ENCODE data around the gene CMTM8. TPM values are rescaled to one million over a fixed set of nuclear protein-coding genes. Genes with fewer than 3 reads are reported as not detected.

The CMTM8 gene
- polyA plus RNA-seq, 2 of the 4 experiments (the other 2 are of a cell fraction), result 8.4 to 15.6 TPM

GRCh38 chr3:32321095-32321790, 82.8 kb downstream of the CMTM8 start:
- DNase-seq (ENCODE audit: low read depth in 1 of 2, low spot score in 1 of 2) (no peak), ATAC-seq (no peak), FAIRE-seq (no peak)
- H3K4me1 ChIP-seq, result 0 out of 3 replicates have a peak, but pooled peaks cover 3% of the 10 kb centered on the region
- 86% methylated on average over 16 of the region's 16 CpGs for WGBS (ENCODE audit: missing lambda C conversion rate)
- no peaks in the 10 kb centered on the region for H3K9me3 ChIP-seq
- no peak overlapping the region for H3K27ac ChIP-seq
- H3K4me2 ChIP-seq, result no peak overlapping the region
- TF ChIP-seq PBX3 (IDR thresholded peaks at IDR 0.05), result no peak
- no peak for TF ChIP-seq FOSL2 (IDR thresholded peaks at IDR 0.05)
- TF ChIP-seq FOSL2 (CRISPR knock-in tag; IDR thresholded peaks at IDR 0.05), result no peak
- TF ChIP-seq TP53 (CRISPR knock-in tag; IDR thresholded peaks at IDR 0.05), result no peak
- TF ChIP-seq EHF (CRISPR knock-in tag; IDR thresholded peaks at IDR 0.05), result no peak
- TF ChIP-seq CHD4 (IDR thresholded peaks at IDR 0.05; ENCODE audit: borderline replicate concordance), result no peak
- no peak for TF ChIP-seq BCL3 (IDR thresholded peaks at IDR 0.05)
- TF ChIP-seq ELK1 (IDR thresholded peaks at IDR 0.05; ENCODE audit: low read depth, low read length), result no peak
- no peak for TF ChIP-seq RNF2 (IDR thresholded peaks at IDR 0.05; ENCODE audit: borderline replicate concordance, low read depth)
- no peak for TF ChIP-seq RFX5 (IDR thresholded peaks at IDR 0.05)
- TF ChIP-seq JUN (IDR thresholded peaks at IDR 0.05), result no peak
- TF ChIP-seq, protein P1, sequence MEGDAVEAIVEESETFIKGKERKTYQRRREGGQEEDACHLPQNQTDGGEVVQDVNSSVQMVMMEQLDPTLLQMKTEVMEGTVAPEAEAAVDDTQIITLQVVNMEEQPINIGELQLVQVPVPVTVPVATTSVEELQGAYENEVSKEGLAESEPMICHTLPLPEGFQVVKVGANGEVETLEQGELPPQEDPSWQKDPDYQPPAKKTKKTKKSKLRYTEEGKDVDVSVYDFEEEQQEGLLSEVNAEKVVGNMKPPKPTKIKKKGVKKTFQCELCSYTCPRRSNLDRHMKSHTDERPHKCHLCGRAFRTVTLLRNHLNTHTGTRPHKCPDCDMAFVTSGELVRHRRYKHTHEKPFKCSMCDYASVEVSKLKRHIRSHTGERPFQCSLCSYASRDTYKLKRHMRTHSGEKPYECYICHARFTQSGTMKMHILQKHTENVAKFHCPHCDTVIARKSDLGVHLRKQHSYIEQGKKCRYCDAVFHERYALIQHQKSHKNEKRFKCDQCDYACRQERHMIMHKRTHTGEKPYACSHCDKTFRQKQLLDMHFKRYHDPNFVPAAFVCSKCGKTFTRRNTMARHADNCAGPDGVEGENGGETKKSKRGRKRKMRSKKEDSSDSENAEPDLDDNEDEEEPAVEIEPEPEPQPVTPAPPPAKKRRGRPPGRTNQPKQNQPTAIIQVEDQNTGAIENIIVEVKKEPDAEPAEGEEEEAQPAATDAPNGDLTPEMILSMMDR (IDR thresholded peaks at IDR 0.05), result no peak
- no peak for TF ChIP-seq TFCP2L1 (CRISPR knock-in tag; IDR thresholded peaks at IDR 0.05)
- no peak overlapping the region for H3K4me3 ChIP-seq
- POLR2A ChIA-PET, result no interaction called here
- CTCF ChIA-PET, result no interaction called here

- CTCF ChIA-PET, result interaction anchor here (1.4 to 1.6 kb wide), 2 partner anchors 25 to 146 kb away, joined by 4 to 6 read pairs; no protein-coding TSS in a partner anchor
- ATAC-seq, result no peak
Observed at GRCh38 chr3:32322311-32322710, 83.8 kb downstream of the CMTM8 start.

More at GRCh38 chr3:32322311-32322710, 83.8 kb downstream of the CMTM8 start:
- DNase-seq (ENCODE audit: low read depth in 1 of 2, low spot score in 1 of 2), result no peak
- no peaks in the 10 kb centered on the region for H3K9me3 ChIP-seq
- 92% methylated on average over 1 of the region's 1 CpG for WGBS (ENCODE audit: missing lambda C conversion rate)
- H3K4me2 ChIP-seq, result no peak overlapping the region
- POLR2A ChIA-PET, result no interaction called here
- no peak overlapping the region for H3K4me3 ChIP-seq
- no peak for TF ChIP-seq CHD2 (IDR thresholded peaks at IDR 0.05; ENCODE audit: low read length, partially characterized antibody)
- TF ChIP-seq HOXB13 (CRISPR knock-in tag; IDR thresholded peaks at IDR 0.05; ENCODE audit: low read depth), result no peak
- TF ChIP-seq POLR2AphosphoS2 (conservative IDR thresholded peaks at IDR 0.05; ENCODE audit: low read length), result no peak
- TF ChIP-seq HOXA7 (CRISPR knock-in tag; IDR thresholded peaks at IDR 0.05), result no peak
- TF ChIP-seq CHD4 (IDR thresholded peaks at IDR 0.05; ENCODE audit: borderline replicate concordance), result no peak
- TF ChIP-seq PHF8 (IDR thresholded peaks at IDR 0.05; ENCODE audit: borderline replicate concordance, low read depth), result no peak
- TF ChIP-seq HMGXB4 (CRISPR knock-in tag; IDR thresholded peaks at IDR 0.05; ENCODE audit: borderline replicate concordance), result no peak
- TF ChIP-seq ZSCAN20 (CRISPR knock-in tag; IDR thresholded peaks at IDR 0.05), result no peak
- no peak for TF ChIP-seq ZC3H11A (IDR thresholded peaks at IDR 0.05)
- TF ChIP-seq, protein P2, sequence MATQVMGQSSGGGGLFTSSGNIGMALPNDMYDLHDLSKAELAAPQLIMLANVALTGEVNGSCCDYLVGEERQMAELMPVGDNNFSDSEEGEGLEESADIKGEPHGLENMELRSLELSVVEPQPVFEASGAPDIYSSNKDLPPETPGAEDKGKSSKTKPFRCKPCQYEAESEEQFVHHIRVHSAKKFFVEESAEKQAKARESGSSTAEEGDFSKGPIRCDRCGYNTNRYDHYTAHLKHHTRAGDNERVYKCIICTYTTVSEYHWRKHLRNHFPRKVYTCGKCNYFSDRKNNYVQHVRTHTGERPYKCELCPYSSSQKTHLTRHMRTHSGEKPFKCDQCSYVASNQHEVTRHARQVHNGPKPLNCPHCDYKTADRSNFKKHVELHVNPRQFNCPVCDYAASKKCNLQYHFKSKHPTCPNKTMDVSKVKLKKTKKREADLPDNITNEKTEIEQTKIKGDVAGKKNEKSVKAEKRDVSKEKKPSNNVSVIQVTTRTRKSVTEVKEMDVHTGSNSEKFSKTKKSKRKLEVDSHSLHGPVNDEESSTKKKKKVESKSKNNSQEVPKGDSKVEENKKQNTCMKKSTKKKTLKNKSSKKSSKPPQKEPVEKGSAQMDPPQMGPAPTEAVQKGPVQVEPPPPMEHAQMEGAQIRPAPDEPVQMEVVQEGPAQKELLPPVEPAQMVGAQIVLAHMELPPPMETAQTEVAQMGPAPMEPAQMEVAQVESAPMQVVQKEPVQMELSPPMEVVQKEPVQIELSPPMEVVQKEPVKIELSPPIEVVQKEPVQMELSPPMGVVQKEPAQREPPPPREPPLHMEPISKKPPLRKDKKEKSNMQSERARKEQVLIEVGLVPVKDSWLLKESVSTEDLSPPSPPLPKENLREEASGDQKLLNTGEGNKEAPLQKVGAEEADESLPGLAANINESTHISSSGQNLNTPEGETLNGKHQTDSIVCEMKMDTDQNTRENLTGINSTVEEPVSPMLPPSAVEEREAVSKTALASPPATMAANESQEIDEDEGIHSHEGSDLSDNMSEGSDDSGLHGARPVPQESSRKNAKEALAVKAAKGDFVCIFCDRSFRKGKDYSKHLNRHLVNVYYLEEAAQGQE (IDR thresholded peaks at IDR 0.05), result no peak
- no peak for TF ChIP-seq SMC3 (IDR thresholded peaks at IDR 0.05)
- no peak for TF ChIP-seq GATA3 (IDR thresholded peaks at IDR 0.05; ENCODE audit: borderline replicate concordance)
- no peak for FAIRE-seq
- no peaks in the 10 kb centered on the region for H3K4me1 ChIP-seq
- no peak overlapping the region for H3K27ac ChIP-seq

Data from A549 (cell line).